Limb (tissue), 2 donors: Measurements from ENCODE around the gene SLC29A1.
"Not testable (repeated sequence)": the region's sequence is repeated elsewhere in the genome, so short reads cannot be mapped to it uniquely, and the experiment has no call there.

ENCODE experiments used
- DNase-seq, 2 donors: peaks; one replicate each; pipeline ENCODE4 v3.0.0-alpha.2; 2016; ENCODE audit errors: extremely low spot score in 2 of 2

The SLC29A1 gene

DNA sequence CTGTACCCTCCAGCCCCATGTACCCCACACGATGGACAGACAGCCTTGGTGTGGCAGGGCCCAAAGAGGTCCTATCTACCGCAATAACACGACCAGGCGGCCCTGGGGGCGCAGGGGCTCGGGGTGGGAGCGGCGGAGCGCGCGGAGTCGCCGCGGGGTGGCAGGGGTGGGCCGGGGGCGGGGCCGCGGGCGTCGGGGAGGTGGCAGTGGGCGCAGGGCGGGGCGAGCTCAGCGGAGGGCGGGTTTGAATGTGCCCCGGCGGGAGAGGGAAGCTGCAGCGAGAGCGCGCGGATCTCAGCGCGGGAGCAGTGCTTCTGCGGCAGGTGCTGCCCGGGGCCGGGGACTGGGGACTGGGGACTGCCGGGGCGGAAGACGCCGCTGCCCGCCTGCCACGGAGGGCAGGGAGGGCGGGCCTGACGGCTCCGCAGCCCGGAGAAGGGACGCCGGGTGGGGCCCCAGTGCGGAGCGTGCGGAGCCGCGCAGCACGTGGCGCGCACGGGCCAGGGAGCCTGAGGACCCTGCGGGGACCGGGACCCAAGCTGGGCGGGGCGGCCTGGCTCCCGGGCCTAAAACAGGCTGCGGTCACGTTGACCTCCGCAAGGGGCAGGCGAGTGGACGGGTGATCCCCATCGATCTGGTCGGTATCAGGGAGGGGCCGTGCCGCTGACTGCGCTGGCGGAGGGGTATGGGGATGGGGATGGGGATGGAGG is at the start of gene SLC29A1:
SLC29A1 (plus strand) TSS at position 277 of the 710 bp plus-strand sequence. CDS start 3,719 bp downstream, outside the sequence.
- DNase-seq: peak; percentile 77 to 88

DNA sequence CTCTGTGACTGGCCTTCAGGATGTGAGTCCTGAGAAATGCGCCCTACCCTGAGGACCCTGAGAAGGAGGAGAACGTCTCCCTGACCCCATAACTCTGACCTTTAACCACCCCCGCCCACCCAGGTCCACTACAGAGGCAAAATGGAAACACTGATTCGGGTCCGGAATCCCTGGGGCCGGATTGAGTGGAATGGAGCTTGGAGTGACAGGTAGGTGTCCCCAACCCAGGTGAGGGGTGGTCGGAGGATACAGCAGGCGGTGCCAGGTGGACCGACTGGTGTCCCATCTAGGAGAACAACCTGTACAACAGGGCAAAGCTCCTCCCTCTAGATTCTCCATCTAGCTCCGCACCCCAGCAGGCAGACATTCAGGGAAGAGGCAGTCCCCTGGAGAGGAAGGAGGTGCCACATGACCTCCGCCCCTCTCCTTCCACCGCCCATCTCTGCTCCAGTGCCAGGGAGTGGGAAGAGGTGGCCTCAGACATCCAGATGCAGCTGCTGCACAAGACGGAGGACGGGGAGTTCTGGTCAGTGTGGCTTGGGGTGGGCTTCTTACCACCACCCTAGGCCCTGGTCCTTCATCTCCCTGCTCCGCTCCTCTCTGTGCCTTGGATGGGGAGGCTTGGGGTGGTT is 47.1 kb upstream of the SLC29A1 start:
- no peak for DNase-seq

GRCh38 chr6:44176762-44177509 is 46.5 kb upstream of the SLC29A1 start:
- no peak for DNase-seq

DNA sequence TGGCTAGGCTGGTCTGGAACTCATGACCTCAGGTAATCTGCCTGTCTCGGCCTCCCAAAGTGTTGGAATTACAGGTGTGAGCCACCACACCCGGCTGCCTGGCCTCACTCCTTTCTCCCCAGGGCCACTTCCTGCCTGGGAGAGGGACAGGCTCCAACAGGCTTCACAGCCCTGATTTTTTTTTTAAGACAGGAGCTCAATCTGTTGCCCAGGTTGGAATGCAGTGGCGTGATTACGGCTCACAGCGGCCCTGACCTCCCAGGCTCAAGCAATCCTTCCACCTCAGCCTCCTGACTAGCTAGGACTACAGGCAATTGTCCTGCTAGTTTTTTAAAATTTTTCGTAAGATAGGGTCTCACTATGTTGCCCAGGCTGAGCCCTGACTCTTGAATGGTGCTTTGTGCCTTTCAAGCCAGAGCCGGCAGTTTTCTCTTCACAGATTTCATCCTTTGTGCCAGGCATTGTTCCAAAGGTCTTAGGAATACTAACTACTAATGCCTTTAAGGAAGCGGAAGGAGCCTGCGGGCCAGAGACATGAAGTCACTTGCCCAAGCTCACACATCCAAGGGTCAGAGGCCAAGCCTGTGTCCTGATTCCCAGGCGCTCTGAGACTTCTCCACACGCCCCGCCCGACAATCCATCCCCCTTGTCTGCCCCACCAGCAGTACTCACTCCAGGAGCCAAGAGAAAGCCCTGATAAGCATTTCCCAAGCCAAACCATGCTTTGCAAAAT is 45.5 kb upstream of the SLC29A1 start:
- DNase-seq: no peak

- no peak for DNase-seq
Measured at GRCh38 chr6:44178424-44179071, 44.8 kb upstream of the SLC29A1 start.

GRCh38 chr6:44179072-44179536 is 44.3 kb upstream of the SLC29A1 start:
- no peak for DNase-seq

DNA sequence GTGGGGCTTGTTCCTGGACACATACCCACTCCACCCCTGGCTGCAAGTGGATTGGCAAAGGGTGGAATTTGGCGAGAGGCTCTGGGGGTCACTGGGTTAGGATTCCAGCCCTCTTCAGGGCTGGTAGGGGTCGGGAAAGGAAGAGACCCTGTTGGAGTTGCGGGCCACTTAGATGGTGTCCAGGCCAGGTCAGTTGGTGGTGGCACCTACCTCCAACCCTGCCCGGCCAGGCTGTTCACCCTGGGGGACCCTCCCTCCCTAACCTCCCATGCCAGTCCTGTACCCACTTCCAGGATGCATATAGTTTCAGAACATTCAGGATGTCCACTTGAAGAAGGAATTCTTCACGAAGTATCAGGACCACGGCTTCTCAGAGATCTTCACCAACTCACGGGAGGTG is 43.7 kb upstream of the SLC29A1 start:
- DNase-seq: no peak

- no peak for DNase-seq
Measured at GRCh38 chr6:44180406-44180805, 43.0 kb upstream of the SLC29A1 start.

DNA sequence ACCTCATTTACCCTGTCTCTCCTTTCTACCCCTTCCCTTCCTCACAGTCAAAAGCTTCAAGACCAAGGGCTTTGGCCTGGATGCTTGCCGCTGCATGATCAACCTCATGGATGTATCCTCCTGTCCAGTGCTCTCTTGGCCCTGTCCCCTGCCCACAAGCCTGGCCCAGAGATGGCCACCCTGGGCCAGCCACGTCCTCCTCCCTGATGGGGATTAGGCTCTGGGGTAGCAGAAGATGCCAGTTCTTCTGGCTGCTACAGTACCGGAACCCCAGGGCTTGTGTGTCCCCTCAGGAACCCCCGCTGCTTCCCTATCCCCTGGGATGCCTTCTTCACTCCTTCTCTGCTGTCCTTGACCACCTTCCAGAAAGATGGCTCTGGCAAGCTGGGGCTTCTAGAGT is 42.5 kb upstream of the SLC29A1 start:
- DNase-seq: no peak

DNA sequence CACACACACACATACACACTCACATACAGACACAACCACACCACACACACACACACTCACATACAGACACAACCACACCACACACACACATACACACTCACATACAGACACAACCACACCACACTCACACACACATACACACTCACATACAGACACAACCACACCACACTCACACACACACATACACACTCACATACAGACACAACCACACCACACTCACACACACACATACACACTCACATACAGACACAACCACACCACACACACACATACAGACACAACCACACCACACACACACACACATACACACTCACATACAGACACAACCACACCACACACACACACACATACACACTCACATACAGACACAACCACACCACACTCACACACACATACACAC is 41.6 kb upstream of the SLC29A1 start:
- not testable (repeated sequence) for DNase-seq

DNA sequence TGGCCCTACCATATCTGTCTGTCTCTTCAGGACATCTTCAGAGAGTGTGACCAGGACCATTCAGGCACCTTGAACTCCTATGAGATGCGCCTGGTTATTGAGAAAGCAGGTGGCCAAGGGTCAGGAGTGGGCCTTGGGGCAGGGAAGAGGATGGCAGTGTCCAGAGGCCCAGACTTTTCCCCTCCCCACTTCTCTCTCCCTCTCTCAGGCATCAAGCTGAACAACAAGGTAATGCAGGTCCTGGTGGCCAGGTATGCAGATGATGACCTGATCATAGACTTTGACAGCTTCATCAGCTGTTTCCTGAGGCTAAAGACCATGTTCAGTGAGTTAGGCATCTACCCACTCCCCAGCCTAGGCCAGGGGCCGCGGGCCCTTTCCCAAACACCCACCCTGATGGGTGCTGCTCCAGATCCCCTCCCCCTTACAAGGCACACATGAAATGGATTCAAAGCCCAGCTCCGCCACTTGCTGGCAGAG is 40.4 kb upstream of the SLC29A1 start:
- no peak for DNase-seq

GRCh38 chr6:44183783-44184182 is 39.6 kb upstream of the SLC29A1 start:
- no peak for DNase-seq

- not testable (repeated sequence) for DNase-seq
Measured at GRCh38 chr6:44185356-44185755, 38.0 kb upstream of the SLC29A1 start.

DNA sequence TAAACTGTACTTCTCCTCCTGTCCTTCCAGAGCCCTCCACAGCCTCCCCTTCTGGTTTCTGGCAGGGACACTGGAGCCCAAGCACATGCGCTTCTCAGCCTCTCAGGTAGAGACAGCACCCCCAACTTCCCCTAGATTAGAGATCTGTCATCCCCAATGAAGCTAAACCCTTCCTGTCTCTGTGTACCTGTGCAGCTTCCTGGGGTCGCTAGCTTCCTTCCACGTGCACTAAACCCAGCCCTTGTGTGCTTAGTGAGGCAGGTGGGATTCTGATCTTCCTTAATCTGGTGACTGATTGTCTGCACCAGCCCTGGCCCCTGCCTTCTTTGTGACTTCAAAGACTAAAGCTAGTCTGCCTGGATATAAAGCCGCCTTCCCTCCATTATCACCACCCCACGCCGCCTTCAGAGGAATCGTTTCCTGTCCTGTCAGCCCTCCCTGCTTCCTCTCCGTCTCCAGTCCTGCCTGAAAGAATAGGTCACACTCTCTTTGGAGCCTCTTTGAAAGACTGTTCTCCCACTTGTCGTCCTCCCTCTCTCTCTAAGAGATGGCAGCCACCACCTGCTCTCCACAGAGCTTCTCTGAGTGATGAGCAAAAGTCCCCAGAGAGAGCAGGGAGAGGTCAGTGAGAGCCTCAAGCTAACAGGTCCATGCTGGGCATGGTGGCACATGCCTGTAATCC is 37.3 kb upstream of the SLC29A1 start:
- DNase-seq: no peak

DNA sequence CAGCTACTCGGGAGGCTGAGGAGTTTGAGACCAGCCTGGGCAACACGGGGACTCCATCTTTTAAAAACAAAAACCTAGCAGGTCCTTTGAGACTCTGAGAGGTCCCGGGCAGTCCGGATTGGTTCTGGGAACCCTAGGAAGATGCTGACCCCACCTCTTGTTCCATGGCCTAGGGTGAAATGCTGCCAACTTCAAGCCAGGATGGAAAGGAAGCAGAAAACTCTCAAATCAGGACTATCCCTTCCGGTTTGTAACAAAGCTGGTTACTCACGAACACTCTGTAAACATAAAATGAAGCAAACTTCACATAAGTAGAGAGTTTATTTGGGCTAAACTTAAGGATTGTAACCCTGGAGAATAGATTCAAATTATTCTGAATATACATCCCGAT is 36.8 kb upstream of the SLC29A1 start:
- no peak for DNase-seq

DNA sequence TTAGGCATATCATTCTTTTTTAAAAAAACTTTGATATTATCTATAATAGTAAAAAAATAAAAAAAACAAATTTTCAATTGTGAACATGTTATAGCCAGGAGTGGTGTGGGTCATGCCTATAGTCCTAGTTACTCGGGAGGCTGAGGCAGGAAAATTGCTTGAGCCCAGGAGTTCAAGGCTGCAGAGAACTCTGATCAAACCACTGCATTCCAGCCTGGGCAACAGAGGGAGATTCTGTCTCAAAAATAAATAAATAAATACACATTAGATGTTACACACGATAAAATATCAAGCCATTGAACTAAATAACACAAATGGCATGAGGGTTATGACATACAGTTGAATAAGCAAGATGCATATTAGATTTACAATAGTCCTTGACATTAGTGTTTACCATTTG is 34.6 kb upstream of the SLC29A1 start:
- DNase-seq: no peak

GRCh38 chr6:44189257-44189656 is 34.1 kb upstream of the SLC29A1 start:
- DNase-seq: no peak

- DNase-seq: no peak
Measured at GRCh38 chr6:44190715-44191114, 32.7 kb upstream of the SLC29A1 start.

DNA sequence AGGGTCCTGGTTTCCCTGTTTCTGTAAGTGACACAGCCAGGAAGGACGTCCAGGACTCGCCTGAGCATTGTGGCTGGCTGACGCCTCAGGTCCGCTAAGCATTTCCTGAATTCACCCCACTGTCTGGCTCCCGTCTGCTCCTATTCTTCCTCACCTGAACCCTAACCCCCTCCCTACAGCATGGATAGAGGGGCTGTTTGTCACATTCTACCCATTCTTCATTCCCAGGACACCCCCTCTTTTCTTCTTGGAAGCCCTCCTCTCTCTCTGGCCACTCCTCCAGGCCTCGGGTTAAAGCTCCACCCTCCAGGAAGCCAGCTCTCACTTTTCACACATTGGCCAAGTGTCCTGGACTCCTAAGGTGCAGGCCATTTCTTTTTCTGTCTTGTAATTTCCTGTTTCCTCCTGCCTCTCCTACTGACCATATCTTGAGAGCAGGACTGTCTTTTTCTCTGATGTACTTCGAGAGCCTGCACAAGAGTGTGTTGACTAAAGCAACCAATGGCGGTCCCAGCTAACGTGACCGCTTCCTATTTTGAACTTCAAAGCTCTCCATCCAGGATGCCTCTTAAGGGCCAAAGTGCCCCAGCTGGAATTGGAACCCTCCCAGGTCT is 30.9 kb upstream of the SLC29A1 start:
- no peak for DNase-seq

DNA sequence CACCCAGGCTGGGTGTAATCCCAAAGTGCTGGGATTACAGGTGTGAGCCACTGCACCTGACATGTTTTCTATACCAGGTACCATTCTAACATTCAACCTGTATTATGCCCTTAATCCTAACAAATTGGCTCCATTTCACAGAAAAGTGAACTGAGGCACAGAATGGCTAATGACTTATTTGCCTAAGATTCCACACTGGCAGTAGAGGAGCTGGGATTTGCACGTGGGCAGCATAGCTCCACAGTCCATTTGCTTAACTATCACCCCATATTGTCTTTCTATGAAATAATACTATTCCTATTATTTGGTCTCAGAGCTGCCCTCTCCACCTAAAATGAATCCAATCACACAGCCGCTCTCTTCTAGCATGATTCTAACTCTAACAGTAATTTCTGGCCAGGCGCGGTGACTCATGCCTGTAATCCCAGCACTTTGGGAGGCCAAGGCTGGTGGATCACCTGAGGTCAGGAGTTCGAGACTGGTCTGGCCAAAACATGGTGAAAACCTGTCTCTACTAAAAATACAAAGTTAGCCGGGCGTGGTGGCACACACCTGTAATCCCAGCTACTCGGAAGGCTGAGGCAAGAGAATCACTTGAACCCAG is 30.0 kb upstream of the SLC29A1 start:
- DNase-seq: no peak
